Activated CD4-positive, alpha-beta T cell treated with anti-CD3 and anti-CD28 coated beads, Interleukin-10, Interleukin-2, amounts not matched to agents 100 ng/mL and 50 ng/mL, durations not matched to agents 16 hours and 8 hours (primary cell): ENCODE measurements around the gene ARMH1.
"Not testable (repeated sequence)": the region's sequence is repeated elsewhere in the genome, so short reads cannot be mapped to it uniquely, and the experiment has no call there.

ENCODE experiments used
- DNase-seq: peaks from one replicate; pipeline ENCODE4 v3.0.0-alpha.2; 2020

Gene ARMH1

DNA sequence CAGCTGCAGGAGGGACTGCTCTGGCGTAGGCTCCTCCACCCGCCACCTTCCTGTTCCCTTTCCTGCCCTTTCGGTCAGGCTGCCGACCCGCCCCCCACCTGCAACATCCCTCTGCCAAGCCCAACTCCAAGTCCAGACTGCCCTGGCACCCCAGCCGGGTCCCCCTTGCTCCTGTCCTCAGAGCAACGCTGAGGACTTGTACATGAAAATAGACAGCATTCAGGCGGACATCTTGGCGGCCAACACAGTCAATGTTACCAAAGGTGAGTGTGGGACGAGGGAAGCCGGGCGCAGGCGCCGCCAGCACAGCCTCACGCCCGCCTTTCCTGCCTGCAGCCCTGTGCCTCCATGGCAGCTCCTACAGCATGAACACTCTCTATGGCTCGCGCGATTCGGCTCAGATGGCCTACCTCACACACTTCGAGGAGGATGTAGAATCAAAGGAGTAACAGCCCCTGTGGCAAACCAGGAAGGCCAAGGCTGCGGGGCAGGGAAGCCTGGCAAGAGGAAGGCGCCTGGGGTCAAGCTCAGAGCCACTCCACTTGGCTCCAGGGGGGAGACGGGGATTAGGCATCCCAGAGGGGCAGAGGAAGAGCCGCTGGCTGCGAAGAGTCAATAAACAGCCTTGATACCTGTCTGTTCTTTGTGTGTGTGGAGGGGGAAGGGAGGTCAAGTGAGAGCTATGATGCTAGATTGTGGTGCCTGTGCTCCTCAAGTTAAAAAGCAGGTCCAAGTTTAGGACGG is 50.6 kb downstream of the ARMH1 start:
- no peak for DNase-seq

DNA sequence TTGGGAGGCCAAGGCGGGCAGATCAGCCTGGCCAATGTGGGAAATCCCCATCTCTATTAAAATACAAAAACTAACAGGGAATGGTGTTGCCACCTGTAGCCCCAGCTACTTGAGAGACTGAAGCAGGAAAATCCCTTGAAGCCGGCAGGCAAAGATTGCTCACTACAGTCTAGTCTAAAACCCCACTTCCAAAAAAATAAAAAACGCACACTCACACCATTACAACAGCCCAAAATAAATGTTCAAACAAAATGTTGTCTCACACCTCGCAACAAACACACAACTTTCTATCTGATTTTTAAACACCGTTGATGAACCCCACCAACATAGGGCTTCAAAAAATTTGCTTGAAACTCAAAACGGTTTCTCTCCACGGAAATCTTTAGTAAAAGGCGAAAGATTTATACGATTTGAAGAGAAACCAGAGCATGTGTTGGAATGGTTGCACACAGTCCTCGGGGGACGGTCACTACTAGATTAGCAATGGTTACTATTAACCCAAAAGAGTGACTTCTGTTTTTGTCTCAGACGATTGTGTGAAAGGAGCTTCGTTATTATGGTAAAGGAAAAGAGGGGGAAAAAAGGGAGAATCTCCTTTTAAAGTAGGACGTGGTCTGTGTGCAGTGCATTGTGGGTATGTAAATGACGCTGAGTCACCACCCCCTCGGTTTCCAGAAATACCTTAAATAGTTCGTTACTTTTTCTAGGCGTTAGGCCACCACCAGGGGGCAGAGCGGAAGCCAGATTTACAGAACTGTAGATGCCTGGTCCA is 56.4 kb downstream of the ARMH1 start, which contains the start of gene RNU5D-1:
RNU5D-1 (minus strand) TSS at position 430 of the 772 bp plus-strand sequence.
- DNase-seq, result peak; percentile 97

- DNase-seq, result no peak
Measured at GRCh38 chr1:44733365-44733764, 58.9 kb downstream of the ARMH1 start.

DNA sequence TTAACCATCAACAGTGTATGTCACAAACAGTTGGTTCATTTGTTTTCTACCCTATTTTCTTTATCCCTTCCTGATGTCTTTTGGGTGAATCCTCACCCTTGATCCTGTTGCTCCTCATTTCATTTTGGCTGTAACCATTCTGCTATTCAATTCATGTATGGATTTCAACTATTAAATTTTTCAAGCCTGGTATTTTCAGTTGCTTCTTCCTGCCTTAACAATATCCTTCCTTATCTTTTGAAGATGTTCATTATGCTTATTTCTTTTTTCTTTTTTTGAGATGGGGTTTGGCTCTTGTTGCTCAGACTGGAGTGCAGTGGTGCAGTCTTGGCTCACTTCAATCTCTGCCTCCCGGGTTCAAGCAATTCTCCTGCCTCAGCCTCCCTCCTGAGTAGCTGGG is 59.3 kb downstream of the ARMH1 start:
- DNase-seq, result no peak

DNA sequence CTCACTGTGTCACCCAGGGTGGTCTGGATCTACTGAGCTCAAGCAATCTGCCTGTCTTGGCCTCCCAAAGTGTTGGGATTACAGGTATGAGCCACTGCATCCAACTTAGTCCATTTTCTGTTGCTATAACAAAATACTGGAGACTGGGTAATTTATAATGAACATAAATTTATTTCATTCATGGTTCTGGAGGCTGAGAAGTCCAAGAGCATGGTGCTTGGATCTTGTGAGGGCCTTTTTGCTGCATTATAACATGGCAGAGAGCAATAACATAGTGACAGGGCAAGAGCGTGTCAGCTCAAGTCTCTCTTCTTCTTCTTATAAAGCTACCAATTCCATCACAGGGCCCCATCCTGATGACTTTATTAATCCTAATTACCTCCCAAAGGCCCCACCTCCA is 61.5 kb downstream of the ARMH1 start:
- DNase-seq, result no peak

DNA sequence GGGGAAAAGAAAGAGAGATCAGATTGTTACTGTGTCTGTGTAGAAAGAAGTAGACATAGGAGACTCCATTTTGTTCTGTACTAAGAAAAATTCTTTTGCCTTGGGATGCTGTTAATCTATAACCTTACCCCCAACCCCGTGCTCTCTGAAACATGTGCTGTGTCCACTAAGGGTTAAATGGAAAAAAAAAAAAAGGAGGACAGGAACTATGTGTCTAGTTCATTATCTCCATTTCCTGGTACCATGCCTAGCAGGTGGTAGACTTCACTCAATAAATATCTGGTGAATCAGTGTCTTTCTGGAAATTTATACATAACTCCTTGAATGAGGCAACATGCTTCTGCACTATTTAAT is 64.4 kb downstream of the ARMH1 start:
- not testable (repeated sequence) for DNase-seq

DNA sequence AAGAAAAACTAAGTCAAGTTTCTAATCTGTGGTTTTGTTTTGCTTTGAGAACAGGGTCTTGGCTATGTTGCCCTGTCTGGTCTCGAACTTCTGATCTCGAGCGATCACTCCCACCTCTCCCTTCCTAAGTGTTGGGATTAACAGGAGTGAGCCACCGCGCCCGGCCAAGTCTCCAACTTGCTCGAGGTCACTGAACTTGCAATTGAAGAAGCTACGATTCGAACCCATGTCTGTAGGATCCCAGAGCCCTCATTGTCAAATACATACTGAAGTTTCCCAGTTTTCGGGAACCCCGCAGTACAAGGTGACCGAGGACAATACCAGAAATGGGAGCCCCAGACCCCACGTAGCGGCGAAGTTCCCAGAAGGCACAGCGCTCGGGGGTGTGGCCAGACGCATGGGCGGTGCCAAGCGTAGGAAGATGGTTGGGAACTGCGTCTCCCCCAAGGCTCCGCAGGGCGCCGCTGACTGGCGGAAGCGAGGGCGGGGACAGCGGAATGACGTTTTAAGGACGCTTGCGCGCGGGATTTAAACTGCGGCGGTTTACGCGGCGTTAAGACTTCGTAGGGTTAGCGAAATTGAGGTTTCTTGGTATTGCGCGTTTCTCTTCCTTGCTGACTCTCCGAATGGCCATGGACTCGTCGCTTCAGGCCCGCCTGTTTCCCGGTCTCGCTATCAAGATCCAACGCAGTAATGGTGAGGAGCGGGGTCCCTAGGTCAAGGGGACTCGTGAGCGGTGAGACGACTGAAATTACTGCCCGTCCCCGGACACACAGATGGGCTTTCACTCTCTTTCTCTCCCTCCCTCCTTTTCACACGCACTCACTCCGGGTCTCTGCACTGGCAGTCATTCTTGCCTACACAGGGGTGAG is 65.0 kb downstream of the ARMH1 start, which contains the start of gene KIF2C:
KIF2C (plus strand) TSS at position 531 of the 872 bp plus-strand sequence; CDS start at position 627, 96 bp downstream.
- peak; percentile 98 for DNase-seq

DNA sequence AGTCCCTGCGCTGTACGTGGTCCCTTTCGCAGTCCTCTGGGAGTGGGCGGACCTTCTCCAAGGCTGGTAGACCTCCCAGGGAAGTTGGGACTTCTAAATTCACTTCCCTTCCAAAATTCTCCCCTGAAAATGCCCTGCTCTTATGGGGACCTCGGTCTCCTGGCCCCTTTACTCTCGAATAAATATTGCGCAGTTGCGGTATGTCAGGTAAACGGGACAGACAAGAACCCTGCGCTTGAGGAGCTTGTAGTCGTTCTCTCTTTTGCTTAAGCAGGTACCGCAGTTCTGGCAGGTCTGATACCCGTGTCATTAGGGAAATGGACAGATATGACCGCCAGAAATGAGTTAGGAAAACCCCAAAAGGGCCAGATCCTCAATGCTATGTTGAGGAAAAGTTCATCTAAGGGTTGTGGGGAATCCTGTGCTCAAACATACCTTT is 65.7 kb downstream of the ARMH1 start:
- no peak for DNase-seq

DNA sequence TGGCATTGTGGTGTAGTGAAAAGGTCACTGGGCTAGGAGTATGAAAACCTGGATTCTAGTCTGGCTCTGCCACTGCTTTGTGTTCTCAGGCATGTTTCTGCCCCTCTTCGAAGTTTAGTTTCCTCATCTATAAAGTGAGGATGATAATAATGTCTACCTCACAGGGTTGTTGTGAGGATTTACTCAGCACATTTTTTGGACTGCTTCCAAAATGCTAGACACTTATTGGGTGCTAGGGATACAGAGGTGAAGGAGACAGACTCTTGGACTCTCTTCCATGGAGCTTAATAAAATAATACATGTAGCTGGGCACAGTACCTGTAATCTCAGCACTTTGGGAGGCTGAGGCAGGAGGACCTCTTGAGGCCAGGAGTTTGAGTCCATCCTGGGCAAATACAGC is 68.7 kb downstream of the ARMH1 start:
- DNase-seq, result no peak

DNA sequence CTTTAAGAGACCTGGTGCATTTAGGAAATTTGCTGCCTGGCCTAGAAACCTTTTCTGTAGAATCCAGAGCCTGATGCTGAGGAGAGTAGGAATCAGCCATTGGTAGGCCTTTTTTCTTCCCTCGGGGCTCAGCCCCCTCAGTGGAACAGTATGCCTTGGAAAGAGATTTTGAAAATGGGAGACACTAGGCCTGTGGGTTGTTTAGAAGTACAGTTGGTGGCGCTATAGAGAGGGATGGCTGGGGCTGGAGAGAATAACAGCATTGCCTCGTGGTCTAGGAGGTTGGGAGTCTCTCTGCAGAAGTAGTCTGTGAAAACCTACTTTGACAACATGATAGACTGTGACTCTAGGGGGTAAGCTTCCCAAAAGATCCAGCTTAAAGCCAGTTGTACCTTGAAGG is 73.4 kb downstream of the ARMH1 start:
- no peak for DNase-seq

GRCh38 chr1:44757420-44757819 is 82.9 kb downstream of the ARMH1 start:
- DNase-seq, result no peak

DNA sequence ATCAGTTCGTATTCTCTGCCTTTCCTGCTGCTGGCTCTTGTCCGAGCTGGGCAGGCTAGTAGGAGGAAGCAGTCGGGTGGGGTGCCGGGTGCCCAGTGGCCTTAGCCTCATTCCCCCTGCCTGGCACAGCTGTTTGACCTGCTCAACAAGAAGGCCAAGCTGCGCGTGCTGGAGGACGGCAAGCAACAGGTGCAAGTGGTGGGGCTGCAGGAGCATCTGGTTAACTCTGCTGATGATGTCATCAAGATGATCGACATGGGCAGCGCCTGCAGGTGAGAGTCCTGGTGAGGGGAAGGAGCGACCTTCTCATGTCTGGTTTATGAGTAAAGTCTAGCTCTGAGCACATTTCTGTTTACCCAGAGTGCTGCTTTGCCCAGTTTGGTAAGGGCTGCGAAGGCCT is 84.6 kb downstream of the ARMH1 start:
- no peak for DNase-seq

DNA sequence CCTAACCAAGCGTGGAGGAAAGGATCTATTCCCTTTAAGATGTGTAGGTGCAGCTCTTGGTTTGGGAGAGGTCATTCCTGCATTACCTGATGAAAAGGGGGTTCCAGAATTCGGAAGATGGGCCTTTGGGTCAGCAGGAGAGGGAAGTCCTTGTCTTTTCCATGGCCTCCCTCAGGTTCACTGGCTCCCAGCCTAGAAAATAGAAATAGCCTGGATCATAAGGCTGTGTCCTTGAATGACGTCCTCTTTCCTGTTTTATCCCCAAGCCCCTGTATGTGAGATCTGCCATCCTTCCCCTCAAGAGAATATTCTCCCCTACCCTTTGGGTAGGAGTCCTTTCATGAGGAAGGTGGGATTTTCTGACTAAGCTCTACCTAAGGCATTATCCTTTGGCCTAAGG is 86.4 kb downstream of the ARMH1 start:
- no peak for DNase-seq

GRCh38 chr1:44766421-44766820 is 91.9 kb downstream of the ARMH1 start:
- not testable (repeated sequence) for DNase-seq
